GM21737 (cell line): ENCODE data around the gene DOK6.

Experiments
- ATAC-seq: cut with Tn5 transposase; IDR thresholded peaks from one replicate; pipeline ENCODE4 v1.9.1; 2021; ENCODE audit warnings: mild to moderate bottlenecking, moderate library complexity; ENCODE audit not compliant: unreplicated experiment

DOK6 gene

DNA sequence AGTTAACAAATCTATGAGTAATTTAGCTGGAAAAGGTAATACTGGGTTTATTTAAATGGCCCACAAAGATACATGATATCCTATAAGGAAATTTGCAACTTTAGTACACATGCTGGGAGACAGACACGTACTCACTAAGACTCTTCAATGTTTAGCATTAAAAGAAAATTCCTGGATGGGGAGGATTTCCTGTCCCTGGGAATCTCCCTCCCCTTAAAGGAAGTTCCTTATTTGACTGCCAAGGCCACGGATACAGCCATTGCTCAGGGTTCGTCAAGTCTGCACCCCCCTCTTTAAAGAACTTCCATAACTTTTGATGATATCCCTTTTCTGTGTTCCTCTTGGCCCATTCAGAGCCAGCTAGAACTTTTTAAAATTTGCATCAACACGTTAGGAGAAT is 279.4 kb downstream of the DOK6 start:
- ATAC-seq, result no peak

DNA sequence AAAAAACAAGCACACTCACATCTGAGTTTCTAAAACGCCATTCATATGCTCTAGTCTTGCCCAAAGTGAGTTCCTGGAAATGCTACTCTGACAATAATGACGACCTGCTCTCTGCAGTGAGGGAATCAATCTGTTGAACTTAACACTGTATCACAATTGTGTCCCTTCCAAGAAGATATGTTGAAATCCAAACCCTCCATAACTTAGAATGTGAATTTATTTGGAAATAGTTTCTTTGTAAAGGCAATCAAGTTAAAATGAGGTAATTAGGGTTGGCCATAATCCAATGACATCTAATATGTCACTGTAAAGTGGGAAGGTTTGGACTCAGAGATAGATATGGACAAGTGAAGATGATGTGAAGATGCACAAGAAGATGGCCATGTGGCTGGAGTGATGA is 282.5 kb downstream of the DOK6 start:
- ATAC-seq, result no peak

DNA sequence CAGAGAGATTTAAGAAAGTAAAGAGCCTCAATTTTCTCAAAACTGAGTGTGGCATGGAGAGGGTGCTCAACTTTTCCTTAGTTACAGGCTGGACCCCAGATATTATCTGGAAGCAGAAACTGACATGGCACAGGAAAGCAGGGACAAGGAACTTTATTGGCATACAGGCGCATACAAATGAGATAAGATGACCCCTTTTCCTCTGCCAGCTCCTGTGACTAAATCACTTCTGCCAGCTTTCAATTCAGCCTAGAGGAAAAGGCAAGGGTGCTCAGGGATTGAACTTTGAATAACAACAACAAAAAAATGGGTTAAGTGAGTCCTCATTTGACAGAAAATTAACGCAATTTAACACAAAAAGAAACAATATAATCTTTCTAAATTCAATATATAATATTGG is 284.1 kb downstream of the DOK6 start:
- ATAC-seq, result no peak

DNA sequence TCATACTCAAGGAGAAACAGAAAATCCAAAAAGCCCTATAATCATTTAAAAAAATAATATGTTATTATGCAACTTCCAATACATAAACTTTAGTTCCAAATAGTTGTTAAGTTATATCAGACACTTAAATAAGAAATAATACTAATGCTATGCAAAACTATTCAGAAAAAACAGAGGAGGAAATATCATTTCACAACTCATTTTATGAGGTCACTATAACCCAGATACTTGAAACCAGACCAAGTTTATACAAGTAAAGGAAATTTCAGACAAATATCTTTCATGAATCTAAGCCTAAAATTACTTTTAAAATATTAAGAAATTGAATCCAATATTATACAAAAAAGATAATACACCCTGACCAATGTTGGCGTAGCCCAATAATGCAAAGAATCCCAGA is 286.2 kb downstream of the DOK6 start:
- ATAC-seq, result no peak

DNA sequence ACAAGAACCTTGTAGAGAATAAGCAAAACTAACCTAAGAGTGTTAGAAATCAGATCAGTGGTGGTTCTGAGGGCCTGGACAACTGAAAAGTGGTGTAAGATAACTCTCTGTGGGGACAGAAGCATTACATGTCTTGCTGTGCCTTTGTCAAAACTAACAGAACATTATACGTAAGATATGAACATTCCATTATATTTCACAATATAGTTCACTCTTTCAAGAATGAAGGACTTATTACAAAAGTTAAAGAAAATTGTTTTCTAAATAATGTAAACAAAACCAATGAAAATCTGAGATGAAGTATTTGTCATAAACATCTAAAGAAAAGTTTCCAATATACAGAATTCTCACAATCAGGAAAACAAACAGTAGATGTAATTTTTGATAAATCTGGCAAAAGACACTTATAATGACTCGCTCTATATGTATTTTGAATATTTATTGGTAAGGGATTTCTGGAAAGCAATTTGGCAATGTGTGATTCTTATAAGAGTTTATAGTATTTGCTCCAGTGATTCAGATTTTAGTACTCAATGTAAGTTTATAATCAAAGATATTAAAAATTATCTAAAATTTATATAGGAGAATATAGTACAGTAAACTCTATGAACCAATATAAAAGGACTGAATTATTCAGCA is 288.6 kb downstream of the DOK6 start:
- no peak for ATAC-seq

DNA sequence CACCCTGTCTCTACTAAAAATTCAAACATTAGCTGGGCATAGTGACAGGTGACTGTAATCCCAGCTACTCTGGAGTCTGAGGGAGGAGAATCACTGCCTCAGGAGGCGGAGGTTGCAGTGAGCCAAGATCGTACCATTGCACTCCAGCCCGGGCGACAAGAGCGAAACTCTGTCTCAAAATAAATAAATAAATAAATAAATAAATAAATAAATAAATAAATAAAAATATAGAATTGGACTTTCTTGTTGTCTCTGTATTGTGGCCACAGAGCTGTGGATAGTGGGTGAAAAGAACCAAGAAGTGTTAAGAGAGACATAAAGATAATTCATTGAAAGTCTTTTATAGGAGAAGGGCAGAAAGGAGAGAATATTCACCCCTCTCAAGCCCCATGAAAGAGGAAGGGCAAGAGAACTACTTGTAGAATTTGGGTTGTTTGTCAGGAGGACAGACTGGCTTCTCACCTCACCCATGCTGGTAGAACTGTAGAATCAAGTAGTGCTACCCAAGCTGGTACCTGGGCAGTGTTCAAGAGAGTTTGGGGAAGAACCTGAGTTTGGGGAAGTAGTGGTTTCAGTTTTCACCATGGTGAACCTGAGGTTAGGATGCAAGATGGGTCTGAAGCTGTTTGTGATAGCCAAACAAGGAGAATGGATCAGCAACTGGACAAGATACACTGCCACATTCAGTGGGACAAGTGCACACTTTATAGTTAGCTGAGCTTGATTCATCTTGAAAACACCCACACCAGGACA is 290.5 kb downstream of the DOK6 start:
- no peak for ATAC-seq

DNA sequence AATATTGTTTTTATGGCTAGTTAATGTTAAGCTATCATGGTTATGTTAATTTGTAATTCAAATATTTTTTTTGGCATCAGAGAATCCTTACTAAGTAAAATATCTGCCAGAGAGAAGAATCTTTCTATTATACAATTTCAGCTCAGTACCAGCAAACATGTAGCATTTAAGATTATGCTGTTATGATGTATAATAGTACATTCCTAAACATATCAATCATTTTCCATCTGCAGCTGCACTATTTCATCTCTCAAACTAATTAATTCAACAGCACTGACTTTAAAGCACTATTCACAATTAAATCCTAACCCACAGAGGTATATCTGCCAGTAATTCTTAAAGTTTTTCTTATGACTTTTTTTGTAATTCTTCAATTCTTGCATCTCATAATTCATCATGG is 296.4 kb downstream of the DOK6 start:
- no peak for ATAC-seq

DNA sequence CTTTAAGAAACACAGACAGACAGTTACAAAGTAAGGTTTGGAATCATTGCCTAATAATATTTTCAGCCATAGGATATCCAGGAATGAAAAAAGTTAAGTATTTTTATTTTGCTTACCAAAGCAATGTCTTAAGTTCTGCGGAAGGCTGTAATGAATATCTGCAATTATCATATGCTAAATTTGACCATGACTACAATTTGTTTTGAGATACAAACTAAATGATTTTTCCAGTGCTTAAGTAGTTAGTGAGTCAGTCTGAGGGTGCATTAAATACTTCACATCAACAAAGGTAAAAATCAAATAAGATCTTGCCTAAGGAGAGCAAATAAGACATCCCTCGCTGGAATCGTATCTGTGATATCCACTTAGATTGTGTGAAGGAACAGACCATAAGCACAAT is 297.0 kb downstream of the DOK6 start:
- no peak for ATAC-seq

DNA sequence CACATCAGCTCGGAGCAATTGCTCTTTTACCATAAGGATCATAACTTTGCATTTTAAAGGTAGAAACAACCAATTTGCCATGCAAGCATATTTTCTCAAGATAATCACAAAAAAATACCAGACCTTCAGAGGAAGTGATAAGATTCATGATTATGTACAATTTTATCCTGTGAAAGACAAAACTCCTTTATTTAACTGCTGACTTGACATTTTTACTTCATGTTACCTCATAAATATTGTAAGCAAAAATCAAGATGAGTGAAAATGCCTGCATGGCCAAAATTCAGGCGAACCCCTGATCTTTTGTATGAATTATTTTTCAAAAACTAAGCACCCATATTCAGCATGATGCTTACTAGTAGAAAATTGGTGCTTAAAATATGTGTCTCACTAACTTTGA is 300.6 kb downstream of the DOK6 start:
- ATAC-seq, result no peak

DNA sequence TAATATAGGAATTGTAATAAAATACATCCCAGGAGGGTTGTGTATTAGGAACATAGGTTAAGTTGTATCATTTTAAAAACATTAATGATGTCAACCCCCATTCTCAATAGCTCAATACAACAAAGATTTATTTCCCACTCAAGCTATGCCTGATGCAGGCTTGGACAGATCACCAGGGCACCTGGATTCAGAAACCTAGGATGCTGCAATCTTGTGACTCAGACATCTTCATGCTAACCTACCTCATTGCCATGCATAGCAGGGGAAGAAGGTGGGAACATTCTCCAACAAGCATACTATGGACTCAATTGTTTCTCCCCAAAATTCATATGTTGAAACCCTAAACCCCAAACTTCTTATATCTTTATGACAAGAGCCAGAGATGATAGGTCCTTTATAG is 302.8 kb downstream of the DOK6 start:
- no peak for ATAC-seq

DNA sequence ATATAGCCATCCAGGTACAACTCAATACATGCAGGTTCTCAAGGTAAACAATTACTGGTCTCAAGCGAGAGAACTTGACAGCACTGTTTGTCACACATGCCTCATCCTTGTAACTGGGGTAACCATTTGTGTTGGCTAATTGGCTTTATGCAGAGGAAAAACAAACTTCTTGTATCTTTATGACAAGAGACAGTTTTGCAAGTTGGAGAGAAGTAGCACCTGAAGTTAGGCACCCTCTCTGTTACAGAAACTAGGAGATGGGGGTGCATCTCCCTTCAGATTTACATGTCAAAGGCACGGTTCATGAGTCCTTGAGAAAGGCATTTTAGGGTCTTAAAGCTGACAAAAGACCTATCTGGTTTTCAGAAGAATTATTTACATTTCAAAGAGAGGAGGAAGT is 305.3 kb downstream of the DOK6 start:
- ATAC-seq, result no peak

DNA sequence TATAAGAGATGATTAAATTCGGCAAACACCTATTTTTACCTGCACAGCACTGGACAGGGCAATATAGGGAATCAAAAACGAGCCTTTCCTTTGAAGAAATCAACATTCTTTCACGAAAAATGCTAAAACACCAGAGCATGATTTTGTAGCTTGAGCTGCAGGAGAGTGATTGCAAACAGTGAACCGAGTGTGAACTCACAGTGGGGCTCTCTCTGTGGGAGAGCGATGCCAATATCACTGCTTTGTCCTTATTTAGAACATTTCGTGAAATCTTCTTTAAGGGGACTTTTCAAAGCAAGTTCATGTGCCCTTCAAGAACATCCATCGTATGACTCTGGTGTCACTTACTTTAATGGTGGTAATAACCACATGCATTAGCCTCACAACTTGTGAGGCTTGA is 308.2 kb downstream of the DOK6 start:
- ATAC-seq, result no peak

DNA sequence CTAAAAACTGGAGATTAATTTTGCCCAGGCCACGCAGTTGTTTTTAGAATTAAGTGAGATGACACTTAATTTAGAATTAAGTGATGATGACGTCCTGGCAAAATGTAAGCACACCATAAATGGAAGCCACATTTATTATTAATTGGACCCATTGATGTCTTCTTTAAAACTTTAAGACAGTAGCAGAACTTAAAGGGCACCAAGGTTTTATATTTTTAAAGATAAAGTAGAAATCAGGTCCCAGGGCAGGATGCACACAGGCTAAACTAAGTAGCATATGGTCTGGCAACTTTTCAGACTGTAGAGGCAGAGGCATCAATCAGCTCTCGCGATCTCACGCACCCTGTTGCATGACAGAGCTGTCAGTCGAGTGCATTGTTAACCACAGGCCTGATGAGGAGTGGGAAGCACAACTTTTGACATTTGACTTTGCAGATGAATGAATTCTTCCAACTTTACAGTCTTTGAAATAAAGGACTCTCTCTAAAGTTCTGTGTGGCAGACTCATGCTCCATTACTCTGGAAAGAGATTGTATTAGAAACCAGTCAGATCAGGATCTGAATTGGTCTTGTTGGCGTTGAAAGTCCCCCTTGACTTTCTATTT is 314.6 kb downstream of the DOK6 start:
- ATAC-seq, result no peak

DNA sequence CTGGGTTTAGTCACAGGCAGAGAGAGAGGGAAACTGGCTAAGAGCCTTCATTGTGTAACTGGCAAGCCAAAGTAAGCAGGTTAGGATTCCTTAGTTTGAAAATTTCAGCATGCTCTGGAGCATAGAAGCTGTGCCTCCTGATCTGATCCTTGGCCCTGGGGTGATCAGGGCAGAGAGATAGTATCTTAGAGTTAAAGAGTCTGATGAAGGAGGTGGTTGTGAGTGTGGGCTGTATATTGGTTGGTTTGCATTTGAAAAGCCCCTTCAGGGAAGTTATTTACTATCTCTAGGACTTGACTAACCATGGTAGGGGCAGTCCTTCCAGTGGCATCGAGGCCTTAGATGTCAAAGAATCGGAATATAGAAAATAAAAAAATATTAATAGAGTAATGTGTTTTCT is 316.9 kb downstream of the DOK6 start:
- ATAC-seq, result no peak

DNA sequence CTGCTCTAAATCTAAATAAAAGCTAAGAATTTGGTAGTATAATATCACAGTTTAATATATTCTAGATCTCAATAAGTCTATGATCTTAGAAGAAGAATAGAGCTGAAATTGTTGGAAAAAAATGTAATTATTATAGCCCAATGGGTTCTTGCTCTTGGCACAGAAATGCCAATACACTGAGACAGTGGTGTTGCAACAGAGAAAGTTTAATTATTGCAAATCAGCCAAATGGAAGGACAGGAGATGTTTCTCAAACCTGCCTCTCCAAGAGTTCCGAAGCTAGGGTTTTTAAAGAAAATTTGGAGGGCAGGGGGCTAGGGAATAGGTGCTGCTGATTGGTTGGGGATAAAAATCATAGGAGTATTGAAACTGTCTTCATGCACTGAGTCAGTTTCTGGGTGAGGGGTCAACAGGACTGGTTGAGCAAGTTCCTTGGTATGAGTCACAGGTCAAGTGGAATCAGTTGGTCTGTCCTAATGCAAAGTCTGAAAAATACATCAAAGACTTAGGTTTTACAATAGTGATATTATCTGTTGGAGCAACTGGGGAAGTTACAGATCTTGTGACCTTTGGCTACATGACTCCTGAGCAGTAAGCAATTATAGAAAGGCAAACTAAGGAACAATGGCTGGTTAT is 318.3 kb downstream of the DOK6 start:
- ATAC-seq, result no peak

DNA sequence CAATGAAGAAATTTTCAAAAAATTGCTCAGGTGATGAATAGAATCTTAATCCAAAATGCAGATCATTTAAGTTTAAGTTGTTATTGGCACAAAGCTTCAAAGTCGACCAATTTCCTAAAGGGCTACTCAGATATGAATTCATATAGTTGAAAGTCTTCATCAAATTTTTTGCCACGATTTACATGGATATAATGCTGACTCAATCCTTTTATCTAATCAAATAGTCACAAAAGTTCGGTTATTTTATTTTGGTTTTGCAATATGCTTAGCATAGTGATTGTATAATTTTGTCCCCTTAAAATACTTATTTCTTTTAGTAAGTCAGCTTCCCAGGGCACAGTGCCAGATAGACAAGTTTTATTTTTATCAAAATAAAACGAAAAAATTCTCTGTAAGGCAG is 319.7 kb downstream of the DOK6 start:
- no peak for ATAC-seq

DNA sequence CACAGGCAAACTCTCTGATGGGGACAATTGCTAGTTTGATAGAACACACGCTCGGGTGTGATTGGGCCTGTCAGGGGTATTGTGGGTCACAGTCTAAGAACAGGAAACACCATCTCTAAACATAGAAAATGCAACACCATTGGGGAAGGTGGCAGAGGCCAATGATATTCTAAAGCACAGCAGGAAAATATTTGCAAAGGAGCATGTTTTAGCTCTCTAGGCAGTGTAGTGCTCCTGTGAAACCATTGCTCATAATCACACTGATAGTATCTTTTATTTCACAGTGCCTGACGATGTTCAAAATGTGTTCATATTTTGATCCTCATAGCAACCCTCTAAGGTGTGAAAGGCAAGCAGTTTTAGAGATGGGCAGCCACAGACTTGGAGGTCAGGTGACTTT is 322.7 kb downstream of the DOK6 start:
- ATAC-seq, result no peak

DNA sequence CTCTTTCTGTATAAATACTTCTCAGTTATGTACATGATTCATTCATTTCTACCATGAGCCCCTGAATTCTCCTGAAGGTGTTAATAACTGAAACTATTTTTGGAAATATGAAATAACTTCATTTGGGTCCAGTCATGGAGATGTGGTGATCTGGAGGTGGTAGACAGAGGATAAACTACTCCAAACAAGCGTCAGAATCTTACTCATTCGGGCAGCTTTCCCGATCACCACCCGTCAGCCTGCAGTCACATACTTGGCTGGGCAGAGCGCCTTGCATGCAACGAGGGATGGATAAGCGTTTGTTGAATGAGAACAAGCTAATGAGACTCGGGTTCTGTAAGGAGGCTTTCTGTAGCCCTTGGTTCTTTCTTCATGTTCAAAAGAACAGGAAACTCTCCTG is 324.3 kb downstream of the DOK6 start:
- ATAC-seq, result no peak

DNA sequence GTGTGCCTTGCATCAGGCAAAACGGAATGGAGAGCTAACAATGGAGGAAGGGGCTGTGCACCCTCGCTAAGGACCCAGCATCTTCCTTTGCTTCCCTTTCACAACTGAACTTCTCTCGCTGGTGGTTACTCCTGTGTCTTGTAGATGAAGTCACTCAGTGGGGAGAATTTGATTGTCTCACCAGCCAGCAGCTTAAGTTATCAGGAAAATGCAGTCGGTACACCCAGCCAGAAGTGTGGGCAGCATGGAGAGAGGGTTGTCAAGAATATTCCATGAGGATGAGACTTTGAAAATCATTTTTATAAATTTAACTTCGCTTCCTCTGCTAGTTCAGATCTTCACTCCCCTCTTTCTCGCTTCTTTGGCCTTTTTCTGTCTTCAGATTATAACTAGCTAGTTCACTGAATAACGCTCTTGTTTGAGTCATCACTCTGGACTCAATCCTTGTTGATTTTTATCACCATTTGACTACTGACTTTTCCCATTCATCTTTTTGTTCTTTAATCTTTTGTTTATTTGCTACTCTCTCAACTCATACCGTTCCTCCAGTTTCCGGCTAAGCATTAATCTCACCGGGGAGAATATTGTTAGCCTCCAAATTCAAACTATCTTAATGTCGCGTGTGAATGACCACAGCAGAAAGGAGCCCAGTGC is 325.3 kb downstream of the DOK6 start:
- no peak for ATAC-seq

DNA sequence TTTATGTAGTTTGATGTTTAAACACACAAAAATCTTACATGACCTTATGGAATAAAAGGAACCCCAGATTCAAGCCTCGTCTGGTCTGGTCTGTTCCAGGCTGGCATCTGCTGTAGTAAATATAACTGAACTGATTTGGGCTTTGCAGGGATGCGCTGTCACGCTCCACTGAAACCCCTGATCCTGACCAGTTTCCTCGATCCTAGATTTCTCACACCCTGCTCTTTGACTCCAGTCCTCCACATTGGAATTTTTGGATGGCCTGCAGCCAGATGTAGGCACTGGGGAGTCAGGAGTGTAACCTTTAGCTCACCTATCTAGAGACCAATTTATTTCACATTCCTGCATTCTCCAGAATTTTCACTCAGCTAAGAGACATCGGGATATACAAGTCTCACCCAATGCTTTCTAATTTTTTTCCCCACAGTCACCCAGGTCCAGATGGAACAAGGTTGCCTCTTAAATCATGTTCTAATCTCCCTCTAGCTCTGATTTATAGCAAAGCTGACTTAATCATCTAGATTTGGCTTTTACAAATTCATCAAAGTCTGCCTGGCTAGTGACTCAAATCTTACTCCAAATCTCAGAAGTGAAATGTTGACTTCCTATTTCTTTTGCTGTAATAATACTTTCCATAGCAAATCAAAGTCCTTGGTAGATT is 327.4 kb downstream of the DOK6 start:
- ATAC-seq, result no peak

DNA sequence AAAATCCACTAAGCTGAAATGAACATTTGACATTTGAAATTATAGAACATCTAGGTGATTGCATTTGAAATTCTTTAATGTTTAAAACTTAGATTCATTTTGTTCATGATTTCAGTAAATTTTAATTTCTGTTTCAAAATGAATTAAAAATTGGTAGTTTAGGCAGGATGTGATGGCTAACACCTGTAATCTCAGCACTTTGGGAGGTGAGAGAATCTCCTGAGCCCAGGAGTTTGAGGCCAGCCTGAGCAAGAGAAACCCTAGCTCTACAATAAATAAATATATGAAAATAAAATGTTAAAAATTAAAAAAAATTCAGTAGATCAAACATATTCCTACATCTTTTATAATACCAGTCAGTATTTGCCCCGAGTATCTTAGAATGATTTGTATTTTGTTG is 330.0 kb downstream of the DOK6 start:
- ATAC-seq, result no peak
